ENCODE results near the gene BCDIN3D.

GRCh38 chr12:49809381-49809905 lies 33.5 kb downstream of the BCDIN3D start:
- TF ChIP-seq CTCF (IDR thresholded peaks at IDR 0.05), result no peak
- TF ChIP-seq SIN3A (IDR thresholded peaks at IDR 0.05; ENCODE audit: borderline replicate concordance, insufficient read depth, low read depth, low read length), result no peak
- no peak for TF ChIP-seq TCF7L2 (IDR thresholded peaks at IDR 0.05; ENCODE audit: low read depth, low read length)
- TF ChIP-seq REST (IDR thresholded peaks at IDR 0.05; ENCODE audit: insufficient read depth in 1 of 2, low read depth in 2 of 2, low read length in 1 of 2), result no peak
- TF ChIP-seq POLR2AphosphoS5 (IDR thresholded peaks at IDR 0.05; ENCODE audit: low read depth, low read length), result no peak

All from Panc1 (cell line).